Transverse colon (tissue), 4 donors: ENCODE results near the gene IRAG1. TPM values are rescaled to one million over a fixed set of nuclear protein-coding genes. Genes with fewer than 3 reads are reported as not detected.

Experiments used
- DNase-seq: peaks from one replicate; pipeline ENCODE4 v3.0.0-alpha.2; 2019
- H3K27ac ChIP-seq, 4 donors: fragments of 200-600 bp; sonication (generic); 2 replicates each; pipeline ENCODE4 v1.5.1; 2016 to 2018; ENCODE audit warnings: inconsistent platforms in 4 of 4
- H3K27me3 ChIP-seq: fragments of 200-600 bp; sonication (generic); 2 replicates; pipeline ENCODE4 v1.5.1; 2017; ENCODE audit warnings: inconsistent platforms
- H3K36me3 ChIP-seq, 4 donors: fragments of 200-600 bp; sonication (generic); 2 replicates each; pipeline ENCODE4 v1.5.1; 2017 to 2019; ENCODE audit warnings: inconsistent platforms in 4 of 4
- H3K4me1 ChIP-seq, 4 donors: fragments of 200-600 bp; sonication (generic); 2 replicates each; pipeline ENCODE4 v1.5.1; 2017 to 2020; ENCODE audit warnings: inconsistent platforms in 4 of 4
- H3K4me3 ChIP-seq, 4 donors: fragments of 200-600 bp; sonication (generic); 1 replicate in 1 of 4; 2 replicates in 3 of 4; pipeline versions ENCODE4 v1.5.1 to v1.6.1; 2017 to 2019; ENCODE audit warnings: inconsistent platforms in 4 of 4
- H3K9me3 ChIP-seq, 2 donors: fragments of 200-600 bp; sonication (generic); 2 replicates each; pipeline ENCODE4 v1.5.1; 2017 to 2019; ENCODE audit warnings: inconsistent platforms in 2 of 2
- EP300 ChIP-seq: sonication (generic); formaldehyde crosslinking; IDR thresholded peaks from one replicate; pipeline ENCODE4 v1.6.1; 2017; ENCODE audit warnings: antibody characterized with exemption, low read depth
- POLR2A ChIP-seq: fragments of 450-650 bp; IDR thresholded peaks from one replicate; pipeline ENCODE4 v1.6.1; 2016; ENCODE audit warnings: antibody characterized with exemption, mild to moderate bottlenecking, moderate library complexity
- POLR2AphosphoS5 ChIP-seq, 3 donors: sonication (generic); formaldehyde crosslinking; IDR thresholded peaks; one replicate each; pipeline ENCODE4 v1.6.1; 2016; ENCODE audit warnings: antibody characterized with exemption in 3 of 3
- WGBS, 2 donors: methylation state at CpG; one replicate each; pipeline ENCODE4 v1.1.5; 2018; ENCODE audit warnings: low coverage in 1 of 2; 5-methylcytosine and 5-hydroxymethylcytosine counted together
- in situ Hi-C, 4 donors: fragments of 200-750 bp; cut with MboI; loops; one replicate each; pipeline versions ENCODE4 v1.15.0 to v1.15.1; 2017; ENCODE audit warnings: low sequenced_read_pairs in 3 of 4, low pct_ligation_motif_present in 1 of 4, low pct_unique_long_range_greater_than_20kb in 1 of 4
- intact Hi-C: fragments of 100-400 bp; cut with DNase I; formaldehyde crosslinking; loops from one replicate; pipeline ENCODE4 v1.15.1; 2023; ENCODE audit warnings: low total_unique reads
- total RNA-seq, 4 donors: library from RNA; depleted of rRNA; stranded (reverse); fragments of >200 nt; gene quantifications; one replicate each; pipeline ENCODE4 v1.1.0, GENCODE V29; 2016
- TF ChIP-seq, protein P1 (sequence below), 5 experiments: fragments of 200-600 bp in 3 of 5; fragments of 450-650 bp in 2 of 5; sonication (generic) in 3 of 5; IDR thresholded peaks; 1 replicate in 2 of 5; 2 replicates in 3 of 5; pipeline ENCODE4 v1.5.1; 2016 to 2017; ENCODE audit warnings: antibody characterized with exemption in 5 of 5, inconsistent platforms in 3 of 5, mild to moderate bottlenecking in 2 of 5, moderate library complexity in 1 of 5

IRAG1 gene
- 10 to 100 TPM; 19.4 to 48.8 (median 24.9) TPM for total RNA-seq

DNA sequence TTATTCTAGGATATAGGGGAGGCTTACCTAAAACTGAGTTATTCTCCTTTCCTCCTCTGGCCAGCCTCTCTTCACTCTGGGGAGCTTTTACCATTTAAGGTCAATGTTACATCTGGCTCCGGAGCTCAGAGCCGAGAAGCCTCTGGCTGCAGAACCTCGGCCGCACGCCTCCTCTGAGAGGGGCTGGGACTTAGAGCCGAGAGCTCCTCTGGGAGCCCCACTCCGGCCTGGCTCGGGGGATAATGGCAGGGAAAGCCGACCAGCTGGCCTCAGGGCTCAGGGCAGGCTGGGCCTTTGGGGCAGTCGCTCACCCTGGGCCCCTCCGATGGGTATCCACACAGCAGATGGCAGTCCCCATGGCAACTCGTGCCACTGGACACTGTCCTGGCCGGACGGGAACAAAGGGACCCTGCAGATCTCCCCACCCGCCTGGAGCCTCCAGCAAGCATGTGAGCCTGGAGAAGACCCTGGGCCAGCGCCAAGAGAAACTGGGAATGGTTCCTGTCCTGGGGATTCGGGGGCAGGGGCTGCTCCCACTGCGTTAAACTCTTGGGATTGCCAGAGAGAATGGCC is at the start of gene IRAG1:
TSS of gene IRAG1 (minus strand) at position 247 of the 573 bp plus-strand sequence. CDS start at position 94, 153 bp downstream.
- WGBS, 2 donors = 60% methylated on average over 16 of the region's 18 CpGs; no CpG with 5 or more reads in 1 of the 2 donors

GRCh38 chr11:10742460-10743208 is 49.1 kb upstream of the IRAG1 start:
- H3K9me3 ChIP-seq = no peaks in the 10 kb centered on the region
- no peaks in the 10 kb centered on the region for H3K27me3 ChIP-seq
- in situ Hi-C loops = loop anchor here in 2 of 4 donors (25.0 kb wide), 3 partner anchors 180 to 980 kb away; partner anchors contain the start of genes LYVE1 (in 1 of the 2) and RNF141 (in 1 of the 2)
- H3K27ac ChIP-seq = peak overlapping the region; percentile 47 to 63 (median 52)
- H3K4me3 ChIP-seq = no peak overlapping the region
- peaks cover 2 to 19% (median 12%) of the 10 kb centered on the region in 4 donors for H3K4me1 ChIP-seq
- no peaks in the 10 kb centered on the region for H3K36me3 ChIP-seq
- TF ChIP-seq EP300 (no peak), POLR2AphosphoS5 (IDR thresholded peaks at IDR 0.05) (no peak), POLR2A (no peak)
- TF ChIP-seq, protein P1, sequence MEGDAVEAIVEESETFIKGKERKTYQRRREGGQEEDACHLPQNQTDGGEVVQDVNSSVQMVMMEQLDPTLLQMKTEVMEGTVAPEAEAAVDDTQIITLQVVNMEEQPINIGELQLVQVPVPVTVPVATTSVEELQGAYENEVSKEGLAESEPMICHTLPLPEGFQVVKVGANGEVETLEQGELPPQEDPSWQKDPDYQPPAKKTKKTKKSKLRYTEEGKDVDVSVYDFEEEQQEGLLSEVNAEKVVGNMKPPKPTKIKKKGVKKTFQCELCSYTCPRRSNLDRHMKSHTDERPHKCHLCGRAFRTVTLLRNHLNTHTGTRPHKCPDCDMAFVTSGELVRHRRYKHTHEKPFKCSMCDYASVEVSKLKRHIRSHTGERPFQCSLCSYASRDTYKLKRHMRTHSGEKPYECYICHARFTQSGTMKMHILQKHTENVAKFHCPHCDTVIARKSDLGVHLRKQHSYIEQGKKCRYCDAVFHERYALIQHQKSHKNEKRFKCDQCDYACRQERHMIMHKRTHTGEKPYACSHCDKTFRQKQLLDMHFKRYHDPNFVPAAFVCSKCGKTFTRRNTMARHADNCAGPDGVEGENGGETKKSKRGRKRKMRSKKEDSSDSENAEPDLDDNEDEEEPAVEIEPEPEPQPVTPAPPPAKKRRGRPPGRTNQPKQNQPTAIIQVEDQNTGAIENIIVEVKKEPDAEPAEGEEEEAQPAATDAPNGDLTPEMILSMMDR (IDR thresholded peaks at IDR 0.05) = no peak
- 59 to 68% methylated on average over 4 to 9 of the region's 9 CpGs for WGBS, 2 donors
- intact Hi-C loops = no loop called here
- DNase-seq = no peak

More for the DNA sequence above, at the start of gene IRAG1:
- peaks cover 0 to 21% (median 7%) of the 10 kb centered on the region in 4 donors for H3K4me1 ChIP-seq
- H3K4me3 ChIP-seq = peak within 1 kb of the TSS; percentile 26 to 53 (median 40)
- no peaks in the 10 kb centered on the region for H3K36me3 ChIP-seq
- peak; percentile 37 for DNase-seq
- peak within 1 kb of the TSS; percentile 84 to 93 (median 90) for H3K27ac ChIP-seq
- H3K9me3 ChIP-seq = no peaks in the 10 kb centered on the region
- in situ Hi-C loops = no loop called here
- TF ChIP-seq POLR2A (peak; percentile 36), POLR2AphosphoS5 (IDR thresholded peaks at IDR 0.05) (peak in 2 of 3 donors; percentile 47 to 61), EP300 (no peak)
- no peaks in the 10 kb centered on the region for H3K27me3 ChIP-seq
- intact Hi-C loops = no loop called here

DNA sequence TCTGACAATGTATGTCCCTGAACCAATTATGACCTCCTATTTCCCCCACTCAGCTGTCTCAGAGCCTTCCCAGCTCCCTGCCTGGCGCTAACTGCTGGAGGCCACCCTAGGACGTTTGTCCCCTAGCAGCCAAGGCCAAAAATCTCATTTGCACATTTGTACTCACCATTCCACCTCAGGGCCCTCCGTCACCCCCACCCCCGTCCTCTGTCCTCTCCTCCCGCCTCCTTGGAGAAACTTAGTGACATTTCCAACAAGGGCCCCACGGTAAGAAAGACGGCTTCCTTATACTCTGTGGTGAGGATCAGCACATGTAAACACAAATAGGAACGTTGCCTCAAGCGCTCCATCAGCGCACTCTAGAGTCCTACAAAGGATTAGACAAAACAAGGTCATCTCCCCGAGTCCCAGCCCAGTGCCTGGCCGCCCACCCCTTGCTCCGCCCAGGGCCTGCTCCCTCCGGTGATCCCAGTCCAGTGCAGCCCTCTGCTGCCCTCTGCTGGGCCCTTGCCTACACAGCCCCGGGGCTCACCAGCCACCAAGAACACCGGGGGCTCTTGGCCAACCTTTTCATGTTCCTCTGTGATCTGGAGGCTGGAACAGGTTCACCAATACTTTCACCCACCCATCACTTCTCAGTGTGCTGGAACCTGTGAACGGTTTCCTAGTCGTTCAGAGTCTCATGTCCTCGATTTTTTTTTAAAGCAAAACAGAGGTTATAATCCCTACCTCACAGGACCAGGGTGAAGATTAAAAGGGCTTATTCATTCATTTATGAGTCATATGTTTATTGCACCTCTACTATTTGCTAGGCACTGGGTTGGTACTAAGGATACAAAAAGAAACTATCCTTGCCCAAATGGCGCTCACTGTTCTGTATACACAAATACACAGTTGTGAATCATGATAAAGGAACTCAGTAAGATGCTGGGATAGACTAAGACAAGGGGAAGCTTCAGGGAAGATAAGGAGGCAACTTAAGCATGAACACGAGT is 42.2 kb upstream of the IRAG1 start:
- in situ Hi-C loops (loop anchor here (5.0 to 25.0 kb wide), 6 partner anchors 173 to 973 kb away; partner anchors contain the start of genes LYVE1 (in 1 of the 4) and RNF141 (in 1 of the 4)), intact Hi-C loops (loop anchor here (2.0 to 10.0 kb wide), 2 partner anchors 191 to 325 kb away; partner anchors contain the start of gene RNF141)
- H3K9me3 ChIP-seq = no peaks in the 10 kb centered on the region
- TF ChIP-seq POLR2AphosphoS5 (IDR thresholded peaks at IDR 0.05) = peak in 1 of 3 donors; percentile 48
- no peak for TF ChIP-seq POLR2A
- no peak for TF ChIP-seq EP300
- TF ChIP-seq, protein P1 (IDR thresholded peaks at IDR 0.05) = peak; percentile 96 to 99 (median 98)
- peak overlapping the region in 2 of 4 donors; percentile 6 to 8 for H3K4me3 ChIP-seq
- peak overlapping the region; percentile 59 to 73 (median 67) for H3K27ac ChIP-seq
- no peaks in the 10 kb centered on the region for H3K27me3 ChIP-seq
- peak; percentile 94 for DNase-seq
- 6 to 11% methylated on average over 5 to 21 of the region's 21 CpGs for WGBS, 2 donors
- H3K36me3 ChIP-seq = no peaks in the 10 kb centered on the region
- peaks cover 5 to 16% (median 11%) of the 10 kb centered on the region in 4 donors for H3K4me1 ChIP-seq

- in situ Hi-C loops (loop anchor here in 3 of 4 donors (5.0 to 25.0 kb wide), 6 partner anchors 169 to 969 kb away; partner anchors contain the start of genes LYVE1 (in 1 of the 3) and RNF141 (in 1 of the 3)), intact Hi-C loops (loop anchor here (10.0 kb wide), 1 partner anchor 186 kb away; the partner anchor contains the start of gene RNF141)
- Histone ChIP-seq H3K4me1 (peaks cover 5 to 21% (median 11%) of the 10 kb centered on the region in 4 donors), H3K27me3 (no peaks in the 10 kb centered on the region), H3K27ac (no peak overlapping the region), H3K9me3 (no peaks in the 10 kb centered on the region), H3K4me3 (no peak overlapping the region), H3K36me3 (no peaks in the 10 kb centered on the region)
- WGBS, 2 donors = 87% methylated on average over 3 of the region's 3 CpGs; no CpG with 5 or more reads in 1 of the 2 donors
- DNase-seq = no peak
- no peak for TF ChIP-seq POLR2A
- TF ChIP-seq EP300 = no peak
- TF ChIP-seq, protein P1 (IDR thresholded peaks at IDR 0.05) = no peak
- TF ChIP-seq POLR2AphosphoS5 (IDR thresholded peaks at IDR 0.05) = no peak
Observed at GRCh38 chr11:10731064-10731680, 37.6 kb upstream of the IRAG1 start.
